ENCODE results near the gene C1QTNF6.

Gene C1QTNF6

GRCh38 chr22:37132773-37133172 lies 55.3 kb downstream of the C1QTNF6 start:
- Mint-ChIP-seq H3K36me3 (ENCODE audit: low read depth) (peaks cover 59% of the 10 kb centered on the region), H3K4me1 (ENCODE audit: low read depth) (peaks cover 20% of the 10 kb centered on the region), H3K9me3 (no peaks in the 10 kb centered on the region), H3K4me3 (no peak overlapping the region), H3K27ac (peak overlapping the region; percentile 65), H3K27me3 (no peaks in the 10 kb centered on the region)

All from stimulated activated naive CD8-positive, alpha-beta T cell treated with anti-CD3 and anti-CD28 coated beads, Interleukin-15, Interleukin-2, amounts not matched to agents 100 ng/mL and 50 ng/mL, for 24 hours (primary cell).